Embryonic facial prominence (tissue), 1 donor: ENCODE measurements around the gene AKAP17A.

Experiments
- DNase-seq: peaks from one replicate; pipeline ENCODE4 v3.0.0-alpha.2; 2016; ENCODE audit errors: extremely low spot score

The AKAP17A gene

GRCh38 chrX:1582686-1583437, 8.5 kb upstream of the AKAP17A start:
- DNase-seq = no peak

DNA sequence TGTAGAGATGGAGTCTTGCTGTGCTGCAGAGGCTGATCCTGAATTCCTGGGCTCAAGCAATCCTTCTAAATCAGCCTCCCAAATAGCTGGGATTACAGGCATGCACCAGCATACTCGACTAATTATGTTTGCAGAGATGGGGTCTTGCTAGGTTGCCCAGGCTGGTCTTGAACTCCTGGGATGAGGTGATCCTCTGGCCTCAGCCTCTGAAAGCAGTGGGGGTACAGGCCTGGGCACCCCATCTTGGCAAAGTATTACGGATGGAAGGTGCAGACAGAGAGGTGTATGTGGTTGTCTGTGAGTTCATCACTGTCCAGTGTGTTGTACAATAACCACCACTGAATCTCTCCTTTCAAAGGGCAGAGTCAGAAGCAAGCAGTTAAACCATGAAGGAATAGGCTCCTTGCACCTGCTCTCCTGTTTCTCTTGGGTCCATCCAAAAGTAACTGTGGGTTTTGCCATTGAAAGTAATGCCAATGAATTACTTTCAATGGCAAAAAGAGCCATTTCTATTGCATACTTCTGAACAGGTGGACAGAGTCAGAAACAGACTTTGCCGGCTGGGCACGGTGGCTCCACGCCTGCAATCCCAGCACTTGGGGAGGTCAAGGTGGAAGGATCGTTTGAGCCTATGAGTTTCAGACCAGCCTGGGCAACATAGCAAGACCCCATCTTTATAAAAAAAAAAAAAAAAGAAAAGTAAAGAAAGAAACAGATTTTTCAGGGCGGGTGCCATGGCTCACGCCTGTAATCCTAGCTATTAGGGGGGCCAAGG, 7.0 kb upstream of the AKAP17A start:
- no peak for DNase-seq

DNA sequence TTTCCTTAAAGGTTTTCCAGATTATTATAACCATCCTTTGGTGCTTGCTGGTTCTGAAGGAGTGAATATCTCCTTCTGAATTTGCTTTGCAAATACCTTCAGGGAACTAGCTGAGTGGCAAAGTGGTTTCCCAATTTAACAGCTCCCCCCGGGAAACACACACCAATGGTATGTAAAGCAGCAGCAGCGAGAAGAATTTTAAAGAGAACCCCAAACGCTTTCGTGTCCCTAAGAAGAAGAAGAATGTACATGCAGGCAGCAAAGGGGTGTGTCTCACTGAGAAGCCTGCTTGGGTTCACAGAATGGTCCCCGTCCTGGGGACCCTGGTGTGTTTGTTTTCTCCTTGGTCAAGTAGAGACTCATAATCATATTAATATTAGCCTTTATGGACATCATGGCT, 4.2 kb upstream of the AKAP17A start:
- no peak for DNase-seq

DNA sequence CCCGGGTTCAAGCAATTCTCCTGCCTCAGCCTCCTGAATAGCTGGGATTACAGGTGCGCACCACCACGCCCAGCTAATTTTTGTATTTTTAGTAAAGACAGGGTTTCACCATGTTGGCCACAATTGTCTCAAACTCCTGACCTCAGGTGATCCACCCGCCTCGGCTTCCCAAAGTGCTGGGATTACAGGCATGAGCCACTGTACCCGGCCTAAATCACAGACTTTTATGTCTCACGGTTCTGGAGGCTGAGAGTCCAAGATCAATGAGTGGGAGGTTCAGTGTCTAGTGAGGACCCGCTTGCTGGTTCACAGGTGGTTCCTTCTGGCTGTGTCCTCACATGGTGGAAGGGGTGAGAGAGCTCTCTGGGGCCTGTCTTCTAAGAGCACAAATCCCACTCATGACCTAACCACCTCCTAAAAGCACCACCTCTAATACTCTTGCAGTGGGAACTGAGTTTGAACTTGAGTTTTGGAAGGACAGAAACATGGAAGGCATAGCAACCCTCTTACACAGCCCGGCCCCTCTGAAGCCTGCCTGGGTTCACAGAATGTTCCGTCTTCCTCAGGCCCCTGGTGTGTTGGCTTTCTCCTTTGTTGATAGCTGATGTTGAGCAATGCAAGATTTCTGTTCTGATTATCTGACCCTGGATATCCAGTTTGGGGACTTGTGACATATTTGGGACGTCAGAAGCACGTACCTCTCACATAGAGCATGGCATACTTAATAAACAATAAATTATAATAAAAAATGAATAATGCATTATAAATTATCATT, 1.9 kb upstream of the AKAP17A start:
- no peak for DNase-seq

GRCh38 chrX:1591863-1592469, 562 bp downstream of the AKAP17A start:
- DNase-seq = no peak

DNA sequence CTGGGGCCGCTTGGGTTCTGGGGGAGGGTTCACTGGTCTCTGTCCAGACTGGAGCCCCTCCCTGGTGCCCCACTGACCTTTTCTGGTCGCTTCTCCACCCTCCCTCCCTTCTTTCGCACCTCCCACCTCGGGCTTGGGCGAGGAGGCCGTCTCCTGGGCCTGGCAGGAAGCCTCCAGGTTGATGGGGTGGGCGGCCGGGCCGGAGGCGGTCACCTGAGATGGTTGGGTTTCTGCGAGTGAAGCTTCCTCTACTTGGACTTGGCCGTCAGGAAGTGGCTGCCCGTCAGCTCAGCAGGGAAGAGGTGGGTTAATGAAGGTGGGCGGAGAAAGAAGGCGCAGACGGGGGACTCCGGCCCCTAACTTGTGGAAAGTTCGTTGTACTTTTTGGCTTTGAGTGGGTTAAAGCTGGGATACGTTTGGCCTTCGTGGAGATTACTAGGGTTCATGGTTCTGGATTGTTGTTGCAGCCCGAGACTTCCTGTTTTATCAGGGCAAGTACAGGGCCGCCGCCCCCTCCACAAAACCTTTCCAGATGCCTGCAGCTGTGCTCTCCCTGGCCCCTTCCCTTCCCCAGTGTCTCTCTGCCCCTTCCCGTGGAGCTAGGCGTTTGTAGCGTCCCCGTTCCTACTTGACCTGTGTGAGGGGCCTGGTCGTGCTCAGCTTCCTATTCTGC, 1.2 kb downstream of the AKAP17A start:
- DNase-seq = no peak

DNA sequence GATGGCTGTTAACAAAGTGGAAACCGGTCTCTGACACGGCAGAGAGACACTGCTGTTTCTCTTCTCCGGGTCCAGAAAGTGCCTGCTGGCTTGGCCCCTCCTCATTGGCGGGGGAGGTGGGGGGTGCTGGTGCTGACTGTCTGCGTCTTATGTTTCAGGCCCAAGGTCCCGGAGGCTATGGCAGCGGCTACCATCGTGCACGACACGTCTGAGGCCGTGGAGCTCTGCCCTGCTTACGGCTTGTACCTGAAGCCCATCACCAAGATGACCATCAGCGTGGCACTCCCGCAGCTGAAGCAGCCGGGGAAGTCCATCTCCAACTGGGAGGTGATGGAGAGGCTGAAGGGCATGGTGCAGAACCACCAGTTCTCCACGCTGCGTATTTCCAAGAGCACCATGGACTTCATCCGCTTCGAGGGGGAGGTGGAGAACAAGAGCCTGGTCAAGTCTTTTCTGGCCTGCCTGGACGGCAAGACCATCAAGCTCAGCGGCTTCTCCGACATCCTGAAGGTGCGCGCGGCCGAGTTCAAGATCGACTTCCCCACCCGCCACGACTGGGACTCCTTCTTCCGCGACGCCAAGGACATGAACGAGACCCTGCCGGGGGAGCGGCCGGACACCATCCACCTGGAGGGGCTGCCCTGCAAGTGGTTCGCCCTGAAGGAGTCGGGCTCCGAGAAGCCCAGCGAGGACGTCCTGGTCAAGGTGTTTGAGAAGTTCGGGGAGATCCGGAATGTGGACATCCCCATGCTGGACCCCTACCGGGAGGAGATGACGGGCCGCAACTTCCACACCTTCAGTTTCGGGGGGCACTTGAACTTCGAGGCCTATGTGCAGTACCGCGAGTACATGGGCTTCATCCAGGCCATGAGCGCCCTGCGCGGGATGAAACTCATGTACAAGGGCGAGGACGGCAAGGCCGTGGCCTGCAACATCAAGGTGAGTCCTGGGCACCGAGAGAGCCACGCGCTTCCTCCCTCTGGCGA, 2.2 kb downstream of the AKAP17A start:
- no peak for DNase-seq

- DNase-seq = no peak
Observed at GRCh38 chrX:1595711-1596060, 4.3 kb downstream of the AKAP17A start.

GRCh38 chrX:1596676-1597344, 5.4 kb downstream of the AKAP17A start:
- no peak for DNase-seq

GRCh38 chrX:1597345-1598020, 6.1 kb downstream of the AKAP17A start:
- no peak for DNase-seq

GRCh38 chrX:1598021-1598875, 6.8 kb downstream of the AKAP17A start:
- DNase-seq = no peak

DNA sequence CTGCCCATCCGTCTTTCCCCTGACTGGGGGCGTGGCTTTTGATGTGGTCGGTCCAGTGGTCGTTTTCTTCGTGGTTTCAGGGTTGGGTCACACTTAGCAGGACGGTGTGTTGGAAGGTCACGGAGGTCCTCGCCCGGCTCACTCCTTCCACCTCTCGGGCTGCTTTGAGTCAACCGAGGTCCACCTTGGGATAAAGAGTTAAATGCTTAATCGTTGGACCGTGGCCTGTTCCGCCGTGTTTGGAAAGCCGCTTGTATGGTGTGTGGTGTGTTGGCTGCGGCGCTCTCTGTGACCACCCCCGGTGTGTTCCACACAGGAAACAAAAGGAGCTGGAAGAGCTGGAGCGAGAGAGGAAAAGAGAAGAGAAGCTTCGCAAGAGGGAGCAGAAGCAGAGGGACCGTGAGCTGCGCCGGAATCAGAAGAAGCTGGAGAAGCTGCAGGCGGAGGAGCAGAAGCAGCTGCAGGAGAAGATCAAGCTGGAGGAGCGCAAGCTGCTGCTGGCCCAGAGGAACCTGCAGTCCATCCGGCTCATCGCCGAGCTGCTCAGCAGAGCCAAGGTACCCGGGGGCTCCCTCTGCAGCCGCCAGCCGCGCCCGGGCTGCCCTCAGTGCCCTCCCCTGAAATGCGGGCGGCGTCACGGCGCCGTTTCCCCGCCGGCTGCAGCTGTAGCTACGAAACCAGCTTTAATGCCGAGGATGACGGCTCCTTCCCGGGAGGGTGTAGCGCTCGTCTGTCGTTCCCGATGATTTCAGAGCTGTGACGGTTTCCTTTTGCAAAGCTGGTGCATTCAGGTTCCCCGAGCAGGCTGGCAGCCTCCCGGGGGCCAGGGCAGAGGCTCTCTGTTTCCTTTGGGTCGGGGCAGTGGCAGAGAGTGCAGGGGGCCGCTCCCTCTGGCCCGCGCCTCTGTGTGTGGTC, 7.7 kb downstream of the AKAP17A start:
- DNase-seq = no peak

DNA sequence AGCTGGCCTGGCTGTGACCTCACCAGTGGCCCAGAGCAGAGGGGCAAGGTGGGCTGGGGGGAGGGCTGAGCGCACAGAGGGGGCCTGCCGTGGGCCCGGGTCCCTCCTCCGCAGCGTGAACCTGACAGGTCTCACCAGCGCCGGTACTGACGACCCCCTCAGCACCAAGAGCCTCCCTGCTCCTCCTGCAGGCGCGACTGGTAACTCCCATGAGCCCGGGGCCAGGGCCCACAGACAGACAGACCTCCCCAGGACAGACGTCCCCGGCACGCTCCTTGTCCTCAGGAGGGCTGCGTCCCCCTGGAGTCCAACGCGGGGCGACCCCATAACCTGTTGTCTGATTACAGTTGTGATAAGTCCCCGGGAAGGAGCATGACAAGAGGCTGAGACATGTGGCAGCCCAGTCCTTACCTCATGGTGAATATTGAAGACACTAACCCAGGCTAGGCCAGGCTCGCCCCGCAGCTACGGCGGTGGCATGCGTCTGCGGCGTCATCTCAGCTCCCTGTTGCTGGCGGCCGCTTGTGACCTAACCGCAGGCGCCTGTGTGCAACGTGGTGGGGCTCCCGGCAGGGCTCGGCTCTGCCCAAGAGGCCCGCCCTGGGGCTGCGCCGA, 8.5 kb downstream of the AKAP17A start:
- DNase-seq = no peak

- no peak for DNase-seq
Observed at GRCh38 chrX:1600406-1601050, 9.1 kb downstream of the AKAP17A start.

DNA sequence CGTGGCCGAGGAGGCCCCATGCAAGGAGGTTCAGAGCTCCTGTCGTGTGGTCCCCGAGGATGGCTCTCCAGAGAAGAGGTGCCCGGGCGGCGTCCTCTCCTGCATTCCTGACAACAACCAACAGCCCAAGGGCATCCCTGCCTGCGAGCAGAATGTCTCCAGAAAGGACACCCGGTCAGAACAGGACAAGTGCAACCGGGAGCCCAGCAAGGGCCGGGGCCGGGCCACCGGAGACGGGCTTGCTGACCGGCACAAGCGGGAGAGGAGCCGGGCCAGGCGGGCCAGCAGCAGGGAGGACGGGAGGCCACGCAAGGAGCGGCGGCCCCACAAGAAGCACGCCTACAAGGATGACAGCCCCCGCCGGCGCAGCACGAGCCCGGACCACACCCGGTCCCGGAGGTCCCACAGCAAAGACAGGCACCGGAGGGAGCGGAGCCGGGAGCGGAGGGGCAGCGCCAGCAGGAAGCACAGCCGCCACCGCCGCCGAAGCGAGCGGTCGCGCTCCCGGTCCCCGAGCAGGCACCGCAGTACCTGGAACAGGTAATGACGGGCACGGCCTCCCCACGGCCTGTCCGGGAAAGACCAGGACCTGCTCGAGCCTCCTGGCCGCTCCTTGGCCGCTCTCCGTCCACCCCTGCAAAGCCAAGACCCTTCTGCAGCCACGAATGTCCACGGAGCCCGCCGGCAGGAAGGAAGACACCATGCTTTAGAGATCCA, 9.8 kb downstream of the AKAP17A start:
- DNase-seq = no peak

DNA sequence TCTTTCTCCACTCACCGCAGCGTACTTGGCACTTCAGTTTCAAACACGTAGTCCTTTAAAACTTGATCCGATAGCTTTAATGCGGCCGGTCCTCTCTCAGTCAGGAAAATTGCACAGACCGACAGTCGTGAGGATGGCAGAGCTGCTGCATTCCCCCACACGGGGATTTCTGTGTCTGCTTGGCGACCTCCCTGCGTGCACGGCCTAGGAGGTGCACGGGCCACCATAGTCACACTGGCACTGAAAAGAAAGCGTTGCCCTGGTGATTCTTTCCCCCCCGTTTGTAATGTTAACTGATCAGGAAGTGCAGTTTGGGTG, 10.3 kb downstream of the AKAP17A start:
- DNase-seq = no peak
